CD8-positive, alpha-beta memory T cell (primary cell): ENCODE data around the gene NINJ1. TPM values are rescaled to one million over a fixed set of nuclear protein-coding genes. Genes with fewer than 3 reads are reported as not detected.

Source experiments
- polyA plus RNA-seq: library from polyadenylated mRNA; unstranded; fragments of 300-500 nt; fragmentation: Illumina TruSeq; gene quantifications from one replicate; pipeline ENCODE4 v1.2.3, GENCODE V29; 2021
- total RNA-seq, 2 experiments: library from RNA; stranded (reverse); gene quantifications; one replicate each; pipeline ENCODE4 v1.2.3, GENCODE V29; 2021

Gene NINJ1
- total and polyA plus RNA-seq, 3 experiments from 2014 or later = 59.9 to 103 (median 62.9) TPM

Other genes starting within 250 kb of the NINJ1 start
- gene FGD3, start 186.7 kb downstream of the NINJ1 start, total RNA-seq = 10 to 100 TPM; 54.6 to 56.5 TPM
- 134 TPM for gene FGD3, start 186.7 kb downstream of the NINJ1 start, polyA plus RNA-seq
- 10 to 100 TPM; 11.3 to 12.3 TPM for gene SUSD3, start 75.5 kb downstream of the NINJ1 start, total RNA-seq
- gene SUSD3, start 75.5 kb downstream of the NINJ1 start, polyA plus RNA-seq = 103 TPM
- gene CARD19, start 38.0 kb downstream of the NINJ1 start, total RNA-seq = 10 to 100 TPM; 43.2 to 43.6 TPM
- 66.4 TPM for gene CARD19, start 38.0 kb downstream of the NINJ1 start, polyA plus RNA-seq
- under 1 TPM; 0.20 to 0.55 TPM for gene WNK2, start 49.9 kb upstream of the NINJ1 start, total RNA-seq
- not detected for gene WNK2, start 49.9 kb upstream of the NINJ1 start, polyA plus RNA-seq